Natural killer cell (primary cell): ENCODE data around the gene CD99L2. TPM values are rescaled to one million over a fixed set of nuclear protein-coding genes. Genes with fewer than 3 reads are reported as not detected.

ENCODE experiments used
- ATAC-seq, 3 donors: fragments of 150-1000 bp in 2 of 3; fragments of 200-7000 bp in 1 of 3; cut with Tn5 transposase; 1 replicate in 1 of 3; 2 replicates in 2 of 3; pipeline ENCODE4 v1.10.0; 2021; ENCODE audit warnings: mild to moderate bottlenecking in 2 of 3, moderate library complexity in 2 of 3
- DNase-seq, 2 donors: peaks; one replicate each; pipeline versions ENCODE4 v3.0.0 to v3.0.0-alpha.2; 2013 to 2021; ENCODE audit warnings: mixed read lengths in 1 of 2
- H3K27ac ChIP-seq: one replicate; pipeline ENCODE4 v1.5.1; 2013; ENCODE audit warnings: mild to moderate bottlenecking, low read length
- H3K27me3 ChIP-seq: one replicate; pipeline ENCODE4 v1.6.1; 2013; ENCODE audit warnings: low read length; ENCODE audit not compliant: control insufficient read depth, insufficient read depth
- H3K36me3 ChIP-seq: one replicate; pipeline ENCODE4 v1.6.1; 2013; ENCODE audit warnings: low read length; ENCODE audit not compliant: control insufficient read depth, insufficient read depth
- H3K4me1 ChIP-seq: one replicate; pipeline ENCODE4 v1.6.1; 2013; ENCODE audit warnings: low read length; ENCODE audit not compliant: control insufficient read depth, insufficient read depth
- H3K4me3 ChIP-seq: one replicate; pipeline ENCODE4 v1.5.1; 2013; ENCODE audit warnings: low read length
- H3K9me3 ChIP-seq: one replicate; pipeline ENCODE4 v1.6.1; 2013; ENCODE audit warnings: low read length; ENCODE audit not compliant: control insufficient read depth, insufficient read depth
- H3K27ac Mint-ChIP-seq, 2 donors: one replicate each; pipeline ENCODE4 v1.8.0; 2022; ENCODE audit warnings: mild to moderate bottlenecking in 2 of 2, mixed read lengths in 2 of 2, moderate library complexity in 1 of 2
- H3K27me3 Mint-ChIP-seq, 2 donors: one replicate each; pipeline ENCODE4 v1.8.0; 2022; ENCODE audit warnings: low read depth in 2 of 2, mixed read lengths in 2 of 2
- H3K36me3 Mint-ChIP-seq: one replicate; pipeline ENCODE4 v1.8.0; 2022; ENCODE audit warnings: mixed read lengths
- H3K4me1 Mint-ChIP-seq, 2 donors: one replicate each; pipeline ENCODE4 v1.8.0; 2022; ENCODE audit warnings: mixed read lengths in 2 of 2
- H3K4me3 Mint-ChIP-seq: one replicate; pipeline ENCODE4 v1.8.0; 2022; ENCODE audit warnings: mild to moderate bottlenecking, moderate library complexity, mixed read lengths
- H3K9me3 Mint-ChIP-seq, 2 donors: one replicate each; pipeline ENCODE4 v1.8.0; 2022; ENCODE audit warnings: mixed read lengths in 2 of 2
- CTCF ChIP-seq: fragments of 200-600 bp; IDR thresholded peaks from one replicate; pipeline ENCODE4 v1.8.0; 2022; ENCODE audit warnings: antibody characterized with exemption
- WGBS: methylation state at CpG from one replicate; pipeline ENCODE4 v1.1.7; 2013; ENCODE audit warnings: missing lambda C conversion rate; ENCODE audit not compliant: insufficient coverage; 5-methylcytosine and 5-hydroxymethylcytosine counted together
- intact Hi-C: fragments of 100-400 bp; cut with micrococcal nuclease; formaldehyde crosslinking; loops from one replicate; pipeline ENCODE4 v1.14.2; 2022
- total RNA-seq, 4 donors: library from RNA; stranded (reverse); fragments of 120-200 nt in 1 of 4; gene quantifications; one replicate each; pipeline versions ENCODE4 v1.2.3 to v1.2.4, GENCODE V29; 2013 to 2022

Gene CD99L2
- total RNA-seq, 3 donors from 2014 or later (not counting 1 experiment from before 2014, with no cell fraction given): 13.1 to 18.0 (median 15.7) TPM

- no peak for DNase-seq
- intact Hi-C loops: no loop called here
- no peak for ATAC-seq
- TF ChIP-seq CTCF: no peak
- no peaks in the 10 kb centered on the region for H3K27me3 ChIP-seq
- 91% methylated on average over 9 of the region's 9 CpGs for WGBS
- no peak overlapping the region for H3K27ac ChIP-seq
- Mint-ChIP-seq H3K9me3 (no peaks in the 10 kb centered on the region), H3K27ac (no peak overlapping the region), H3K4me3 (no peak overlapping the region), H3K27me3 (no peaks in the 10 kb centered on the region), H3K4me1 (peaks cover 0 to under 1% of the 10 kb centered on the region in 2 donors), H3K36me3 (no peaks in the 10 kb centered on the region)
- peaks cover 1% of the 10 kb centered on the region for H3K4me1 ChIP-seq
- no peak overlapping the region for H3K4me3 ChIP-seq
- H3K9me3 ChIP-seq: no peaks in the 10 kb centered on the region
- H3K36me3 ChIP-seq: peaks cover 4% of the 10 kb centered on the region
These were observed 131.4 kb downstream of the CD99L2 start for GRCh38 chrX:150767045-150767395.

- 88% methylated on average over 13 of the region's 13 CpGs for WGBS
- ATAC-seq (no peak), DNase-seq (no peak)
- H3K4me1 Mint-ChIP-seq: no peaks in the 10 kb centered on the region
- H3K4me1 ChIP-seq: no peaks in the 10 kb centered on the region
- H3K36me3 Mint-ChIP-seq: no peaks in the 10 kb centered on the region
- intact Hi-C loops: no loop called here
- peaks cover 4% of the 10 kb centered on the region for H3K36me3 ChIP-seq
- H3K27ac Mint-ChIP-seq: no peak overlapping the region
- no peaks in the 10 kb centered on the region for H3K9me3 ChIP-seq
- TF ChIP-seq CTCF: no peak
- H3K4me3 Mint-ChIP-seq: no peak overlapping the region
- no peak overlapping the region for H3K27ac ChIP-seq
- no peaks in the 10 kb centered on the region for H3K9me3 Mint-ChIP-seq
- H3K27me3 Mint-ChIP-seq: no peaks in the 10 kb centered on the region
- no peak overlapping the region for H3K4me3 ChIP-seq
- H3K27me3 ChIP-seq: no peaks in the 10 kb centered on the region
These were observed 132.0 kb downstream of the CD99L2 start for GRCh38 chrX:150766351-150767044.

- Histone ChIP-seq H3K4me3 (no peak overlapping the region), H3K9me3 (no peaks in the 10 kb centered on the region), H3K36me3 (peaks cover 4% of the 10 kb centered on the region), H3K4me1 (no peaks in the 10 kb centered on the region), H3K27me3 (no peaks in the 10 kb centered on the region), H3K27ac (no peak overlapping the region)
- no peaks in the 10 kb centered on the region for H3K4me1 Mint-ChIP-seq
- DNase-seq (no peak), ATAC-seq (no peak)
- no peak overlapping the region for H3K27ac Mint-ChIP-seq
- 94% methylated on average over 18 of the region's 19 CpGs for WGBS
- H3K36me3 Mint-ChIP-seq: no peaks in the 10 kb centered on the region
- intact Hi-C loops: no loop called here
- H3K27me3 Mint-ChIP-seq: no peaks in the 10 kb centered on the region
- no peaks in the 10 kb centered on the region for H3K9me3 Mint-ChIP-seq
- no peak for TF ChIP-seq CTCF
- H3K4me3 Mint-ChIP-seq: no peak overlapping the region
These were observed 132.6 kb downstream of the CD99L2 start for GRCh38 chrX:150765782-150766350.

- DNase-seq (no peak), ATAC-seq (no peak)
- intact Hi-C loops: no loop called here
- Mint-ChIP-seq H3K4me1 (no peaks in the 10 kb centered on the region), H3K36me3 (no peaks in the 10 kb centered on the region), H3K27ac (no peak overlapping the region), H3K4me3 (no peak overlapping the region), H3K27me3 (no peaks in the 10 kb centered on the region), H3K9me3 (no peaks in the 10 kb centered on the region)
- H3K36me3 ChIP-seq: peaks cover 4% of the 10 kb centered on the region
- 90% methylated on average over 7 of the region's 9 CpGs for WGBS
- H3K4me1 ChIP-seq: no peaks in the 10 kb centered on the region
- no peaks in the 10 kb centered on the region for H3K9me3 ChIP-seq
- H3K27me3 ChIP-seq: no peaks in the 10 kb centered on the region
- no peak for TF ChIP-seq CTCF
- H3K27ac ChIP-seq: no peak overlapping the region
- H3K4me3 ChIP-seq: no peak overlapping the region
These were observed 133.2 kb downstream of the CD99L2 start for GRCh38 chrX:150765237-150765636.
